ENCODE measurements around the gene SYTL2. TPM values are rescaled to one million over a fixed set of nuclear protein-coding genes. Genes with fewer than 3 reads are reported as not detected.
A peak's percentile ranks its signal among the peaks of the same experiment; 100 is the strongest.

SYTL2 gene
- total and polyA plus RNA-seq, 10 donors, result 2.7 to 176 (median 26.5) TPM

DNA sequence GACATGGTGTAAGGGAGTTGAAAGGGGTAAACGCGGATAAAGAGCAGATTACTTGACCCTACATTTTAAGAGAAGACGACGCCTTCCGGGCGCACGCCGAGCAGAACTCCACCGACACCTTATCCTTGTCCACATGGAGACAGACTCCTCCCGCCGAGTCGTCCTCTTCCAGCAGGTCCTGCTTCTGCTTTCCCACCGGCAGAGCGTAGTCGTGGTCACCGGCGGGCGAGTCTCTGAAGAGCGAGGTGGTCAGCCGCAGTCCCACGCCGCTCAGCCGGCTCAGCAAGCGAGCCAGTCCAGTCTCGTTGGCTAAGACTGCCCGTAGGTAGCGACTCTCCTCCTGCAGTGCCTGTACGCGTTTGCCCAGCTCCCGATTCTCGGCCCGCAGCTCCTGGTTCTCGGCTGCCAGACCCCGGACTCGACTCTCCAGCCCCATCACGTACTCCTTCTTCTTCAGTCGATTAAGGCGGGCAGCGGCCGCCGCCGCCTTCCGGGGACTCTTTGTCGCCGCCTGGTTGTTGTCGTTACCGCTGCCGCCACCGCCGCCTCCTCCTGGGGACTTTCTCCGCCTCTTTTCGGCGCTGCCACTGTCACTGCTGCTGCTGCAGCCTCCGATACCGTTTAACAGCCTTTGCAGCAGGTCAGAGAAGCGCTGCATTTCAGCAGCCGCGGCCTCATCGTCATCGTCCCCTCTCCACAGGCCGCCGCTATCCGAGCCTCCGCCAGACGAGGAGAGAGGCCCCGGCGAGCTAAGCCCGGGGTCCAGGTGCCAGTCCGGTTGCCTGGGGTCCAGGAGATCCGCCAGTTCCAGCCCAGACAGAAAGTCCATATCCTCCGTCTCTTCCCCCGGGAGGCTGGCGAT is 147.0 kb downstream of the SYTL2 start:
- Histone ChIP-seq H3K9me3 (no peaks in the 10 kb centered on the region), H3K27me3 (replicated peaks in 1 of 7) (no peaks in the 10 kb centered on the region), H3K4me3 (peak overlapping the region; percentile 74 to 94 (median 86)), H3K36me3 (peaks cover 0 to 34% (median 7%) of the 10 kb centered on the region in 6 donors), H3K27ac (peak overlapping the region; percentile 98 to 99 (median 98)), H3K4me1 (peaks cover 36 to 59% (median 53%) of the 10 kb centered on the region in 6 donors)
- TF ChIP-seq POLR2AphosphoS5 (IDR thresholded peaks at IDR 0.05), result peak; percentile 56 to 79 (median 61)
- TF ChIP-seq POLR2A (IDR thresholded peaks at IDR 0.05), result peak in 1 of 3 donors; percentile 5
- TF ChIP-seq, protein P1, sequence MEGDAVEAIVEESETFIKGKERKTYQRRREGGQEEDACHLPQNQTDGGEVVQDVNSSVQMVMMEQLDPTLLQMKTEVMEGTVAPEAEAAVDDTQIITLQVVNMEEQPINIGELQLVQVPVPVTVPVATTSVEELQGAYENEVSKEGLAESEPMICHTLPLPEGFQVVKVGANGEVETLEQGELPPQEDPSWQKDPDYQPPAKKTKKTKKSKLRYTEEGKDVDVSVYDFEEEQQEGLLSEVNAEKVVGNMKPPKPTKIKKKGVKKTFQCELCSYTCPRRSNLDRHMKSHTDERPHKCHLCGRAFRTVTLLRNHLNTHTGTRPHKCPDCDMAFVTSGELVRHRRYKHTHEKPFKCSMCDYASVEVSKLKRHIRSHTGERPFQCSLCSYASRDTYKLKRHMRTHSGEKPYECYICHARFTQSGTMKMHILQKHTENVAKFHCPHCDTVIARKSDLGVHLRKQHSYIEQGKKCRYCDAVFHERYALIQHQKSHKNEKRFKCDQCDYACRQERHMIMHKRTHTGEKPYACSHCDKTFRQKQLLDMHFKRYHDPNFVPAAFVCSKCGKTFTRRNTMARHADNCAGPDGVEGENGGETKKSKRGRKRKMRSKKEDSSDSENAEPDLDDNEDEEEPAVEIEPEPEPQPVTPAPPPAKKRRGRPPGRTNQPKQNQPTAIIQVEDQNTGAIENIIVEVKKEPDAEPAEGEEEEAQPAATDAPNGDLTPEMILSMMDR (IDR thresholded peaks at IDR 0.05 in 8 of 11, conservative IDR thresholded peaks at IDR 0.05 in 3 of 11), result peak in 10 of 11 experiments; percentile 53 to 87 (median 68)
- peak; percentile 97 for DNase-seq
- intact Hi-C loops (cut with DNase I; ENCODE audit: low total_unique reads), result no loop called here
- WGBS, 5 donors, result 0 to 1% (median 0%) methylated on average over 42 to 73 of the region's 73 CpGs

DNA sequence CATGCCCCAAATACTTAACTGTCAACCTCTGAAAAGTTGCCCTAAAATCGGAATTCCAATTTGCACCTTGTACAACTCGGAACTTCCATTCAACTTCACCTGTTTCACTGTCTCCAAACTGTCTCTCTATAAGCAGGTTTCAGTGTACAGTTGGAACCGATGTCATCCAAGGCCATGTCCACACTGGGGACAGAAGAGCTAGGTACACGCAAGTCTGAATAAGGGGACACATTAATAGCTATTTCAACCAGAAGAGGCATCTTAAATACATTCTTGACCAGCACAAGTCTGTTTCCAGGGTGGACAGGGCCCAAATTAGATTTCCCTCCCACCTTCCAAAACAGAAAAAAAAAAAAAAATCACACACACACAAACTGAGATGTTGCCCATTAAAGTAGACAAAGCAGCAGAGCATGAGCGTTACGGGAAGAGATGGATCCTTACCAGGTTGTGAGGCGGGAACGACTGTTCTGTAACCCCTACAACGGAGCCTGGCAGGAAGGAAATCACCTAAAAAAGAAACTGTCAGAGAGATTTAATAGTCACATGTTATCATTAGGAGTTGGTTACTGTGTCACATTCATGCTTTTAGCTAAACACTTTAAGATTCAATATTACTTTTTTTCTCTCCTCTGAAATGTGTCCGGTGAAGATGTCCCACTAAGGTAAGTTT is 147.7 kb downstream of the SYTL2 start:
- WGBS, 5 donors, result 4 to 10% (median 7%) methylated on average over 10 of the region's 10 CpGs
- Histone ChIP-seq H3K4me3 (peak overlapping the region; percentile 74 to 94 (median 86)), H3K4me1 (peaks cover 40 to 66% (median 59%) of the 10 kb centered on the region in 6 donors), H3K9me3 (no peaks in the 10 kb centered on the region), H3K36me3 (peaks cover 0 to 41% (median 11%) of the 10 kb centered on the region in 6 donors), H3K27ac (peak overlapping the region; percentile 98 to 99 (median 98)), H3K27me3 (replicated peaks in 1 of 7) (no peaks in the 10 kb centered on the region)
- intact Hi-C loops (cut with DNase I; ENCODE audit: low total_unique reads), result no loop called here
- TF ChIP-seq POLR2AphosphoS5 (IDR thresholded peaks at IDR 0.05) (no peak), POLR2A (IDR thresholded peaks at IDR 0.05) (no peak)
- TF ChIP-seq, protein P1 (IDR thresholded peaks at IDR 0.05 in 8 of 11, conservative IDR thresholded peaks at IDR 0.05 in 3 of 11), result no peak
- no peak for DNase-seq

DNA sequence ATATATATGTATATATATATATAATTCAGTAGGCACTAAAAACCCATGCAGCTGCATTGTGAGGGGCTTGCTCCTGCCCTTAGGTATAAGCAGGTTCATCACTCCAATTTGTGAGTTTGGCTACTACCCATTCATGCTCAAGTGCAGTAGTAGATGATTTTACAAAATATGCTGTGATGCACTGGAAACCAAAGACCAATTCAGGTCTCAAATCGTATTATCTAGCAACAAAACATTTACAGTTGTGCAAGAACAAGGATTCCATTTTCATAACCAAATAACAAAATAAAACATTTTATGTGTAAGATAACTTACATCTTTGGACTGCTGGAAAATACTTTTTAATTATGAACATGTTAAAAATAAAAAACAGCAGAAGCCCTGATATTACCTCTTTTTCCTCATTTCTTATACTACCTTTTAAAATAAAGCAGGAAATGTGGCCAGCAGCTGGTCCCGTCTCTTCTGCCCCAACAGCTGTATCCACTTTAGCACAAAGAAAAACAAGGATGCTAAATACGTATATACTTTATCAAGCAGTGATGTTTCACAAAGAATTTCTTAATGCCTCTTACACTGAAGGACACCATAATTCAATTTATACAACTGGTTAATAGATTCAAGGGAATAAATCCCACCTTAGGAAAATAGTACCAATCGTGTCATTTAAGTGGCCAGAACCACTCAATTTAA is 148.8 kb downstream of the SYTL2 start:
- H3K4me1 ChIP-seq, result peaks cover 43 to 77% (median 66%) of the 10 kb centered on the region in 6 donors
- no peaks in the 10 kb centered on the region for H3K9me3 ChIP-seq
- H3K4me3 ChIP-seq, result peak overlapping the region in 7 of 8 donors; percentile 8 to 91 (median 84)
- intact Hi-C loops (cut with DNase I; ENCODE audit: low total_unique reads), result no loop called here
- TF ChIP-seq POLR2A (IDR thresholded peaks at IDR 0.05) (no peak), POLR2AphosphoS5 (IDR thresholded peaks at IDR 0.05) (no peak)
- TF ChIP-seq, protein P1 (IDR thresholded peaks at IDR 0.05 in 8 of 11, conservative IDR thresholded peaks at IDR 0.05 in 3 of 11), result no peak
- H3K27me3 ChIP-seq (replicated peaks in 1 of 7), result no peaks in the 10 kb centered on the region
- 14 to 21% (median 15%) methylated on average over 4 of the region's 4 CpGs for WGBS, 5 donors
- peaks cover 0 to 52% (median 16%) of the 10 kb centered on the region in 6 donors for H3K36me3 ChIP-seq
- DNase-seq, result no peak
- H3K27ac ChIP-seq, result no peak overlapping the region
